Measurements from ENCODE around the gene ZNF334. TPM values are rescaled to one million over a fixed set of nuclear protein-coding genes. Genes with fewer than 3 reads are reported as not detected.

The ZNF334 gene
- total RNA-seq, 4 donors from 2014 or later = 5.1 to 14.0 (median 7.0) TPM

- no peak for DNase-seq (ENCODE audit: low spot score in 2 of 2)
- Histone ChIP-seq H3K27ac (peak overlapping the region in 1 of 4 donors; percentile 13), H3K4me3 (no peak overlapping the region)
Observed at GRCh38 chr20:46559001-46559400, 45.6 kb upstream of the ZNF334 start.

GRCh38 chr20:46558511-46558959, 45.2 kb upstream of the ZNF334 start:
- Histone ChIP-seq H3K9me3 (no peaks in the 10 kb centered on the region), H3K4me1 (peaks cover 0 to 23% (median 10%) of the 10 kb centered on the region in 4 donors), H3K36me3 (no peaks in the 10 kb centered on the region), H3K27ac (peak overlapping the region in 1 of 4 donors; percentile 13), H3K4me3 (no peak overlapping the region), H3K27me3 (no peaks in the 10 kb centered on the region)
- no peak for DNase-seq (ENCODE audit: low spot score in 2 of 2)
- TF ChIP-seq CTCF (IDR thresholded peaks at IDR 0.05) (no peak), POLR2A (IDR thresholded peaks at IDR 0.05) (no peak), EP300 (IDR thresholded peaks at IDR 0.05) (peak in 1 of 2 donors; percentile 27)
- 40 to 42% methylated on average over 5 of the region's 5 CpGs for WGBS, 2 donors

More at GRCh38 chr20:46559001-46559400, 45.6 kb upstream of the ZNF334 start:
- TF ChIP-seq POLR2A (IDR thresholded peaks at IDR 0.05) = no peak
- TF ChIP-seq CTCF (IDR thresholded peaks at IDR 0.05) = no peak
- TF ChIP-seq EP300 (IDR thresholded peaks at IDR 0.05) = no peak
- H3K9me3 ChIP-seq = no peaks in the 10 kb centered on the region
- H3K36me3 ChIP-seq = no peaks in the 10 kb centered on the region
- peaks cover 0 to 27% (median 10%) of the 10 kb centered on the region in 4 donors for H3K4me1 ChIP-seq
- no peaks in the 10 kb centered on the region for H3K27me3 ChIP-seq
- WGBS, 2 donors = 87 to 93% methylated on average over 3 of the region's 3 CpGs

- no peak for DNase-seq (ENCODE audit: low spot score in 2 of 2)
- Histone ChIP-seq H3K4me1 (peaks cover 0 to 12% (median 4%) of the 10 kb centered on the region in 4 donors), H3K36me3 (no peaks in the 10 kb centered on the region), H3K27me3 (no peaks in the 10 kb centered on the region), H3K9me3 (no peaks in the 10 kb centered on the region), H3K4me3 (no peak overlapping the region), H3K27ac (no peak overlapping the region)
- WGBS, 2 donors = 72 to 73% methylated on average over 8 of the region's 8 CpGs
- TF ChIP-seq CTCF (IDR thresholded peaks at IDR 0.05) (no peak), POLR2A (IDR thresholded peaks at IDR 0.05) (no peak), EP300 (IDR thresholded peaks at IDR 0.05) (no peak)
Observed at GRCh38 chr20:46557231-46557956, 44.0 kb upstream of the ZNF334 start.

- no peaks in the 10 kb centered on the region for H3K27me3 ChIP-seq
- H3K4me1 ChIP-seq = peaks cover 0 to 3% (median 0%) of the 10 kb centered on the region in 4 donors
- WGBS, 2 donors = 72 to 73% methylated on average over 4 of the region's 4 CpGs
- no peaks in the 10 kb centered on the region for H3K36me3 ChIP-seq
- no peaks in the 10 kb centered on the region for H3K9me3 ChIP-seq
- no peak overlapping the region for H3K4me3 ChIP-seq
- H3K27ac ChIP-seq = no peak overlapping the region
- TF ChIP-seq CTCF (IDR thresholded peaks at IDR 0.05) = no peak
- no peak for TF ChIP-seq POLR2A (IDR thresholded peaks at IDR 0.05)
- no peak for TF ChIP-seq EP300 (IDR thresholded peaks at IDR 0.05)
- no peak for DNase-seq (ENCODE audit: low spot score in 2 of 2)
Observed at GRCh38 chr20:46555370-46555956, 42.1 kb upstream of the ZNF334 start.

- H3K27me3 ChIP-seq = no peaks in the 10 kb centered on the region
- DNase-seq (ENCODE audit: low spot score in 2 of 2) = no peak
- no peaks in the 10 kb centered on the region for H3K9me3 ChIP-seq
- no peak overlapping the region for H3K27ac ChIP-seq
- TF ChIP-seq POLR2A (IDR thresholded peaks at IDR 0.05) = no peak
- no peak for TF ChIP-seq CTCF (IDR thresholded peaks at IDR 0.05)
- no peak for TF ChIP-seq EP300 (IDR thresholded peaks at IDR 0.05)
- 66% methylated on average over 3 of the region's 3 CpGs for WGBS, 2 donors
- H3K36me3 ChIP-seq = no peaks in the 10 kb centered on the region
- H3K4me3 ChIP-seq = no peak overlapping the region
- H3K4me1 ChIP-seq = peaks cover 0 to 3% (median 0%) of the 10 kb centered on the region in 4 donors
Observed at GRCh38 chr20:46554828-46555227, 41.5 kb upstream of the ZNF334 start.
